HS-5 (cell line): ENCODE results near the gene COX5A.
"Not testable (repeated sequence)": the region's sequence is repeated elsewhere in the genome, so short reads cannot be mapped to it uniquely, and the experiment has no call there.

ENCODE experiments used
- DNase-seq: peaks from one replicate; pipeline ENCODE4 v3.0.0-alpha.2; 2012; ENCODE audit warnings: low read depth

COX5A gene

GRCh38 chr15:74901612-74902063 is 36.2 kb downstream of the COX5A start:
- no peak for DNase-seq

- DNase-seq: no peak
Observed at GRCh38 chr15:74897300-74897701, 40.6 kb downstream of the COX5A start.

- DNase-seq: no peak
Observed at GRCh38 chr15:74896316-74896715, 41.6 kb downstream of the COX5A start.

GRCh38 chr15:74895830-74896229 is 42.0 kb downstream of the COX5A start:
- no peak for DNase-seq

GRCh38 chr15:74894383-74894782 is 43.5 kb downstream of the COX5A start:
- DNase-seq: not testable (repeated sequence)

- DNase-seq: no peak
Observed at GRCh38 chr15:74893627-74894026, 44.2 kb downstream of the COX5A start.

- DNase-seq: no peak
Observed at GRCh38 chr15:74892931-74893330, 44.9 kb downstream of the COX5A start.

- no peak for DNase-seq
Observed at GRCh38 chr15:74892313-74892712, 45.6 kb downstream of the COX5A start.

GRCh38 chr15:74891469-74891868 is 46.4 kb downstream of the COX5A start:
- DNase-seq: no peak

GRCh38 chr15:74890665-74890960 is 47.3 kb downstream of the COX5A start:
- no peak for DNase-seq

GRCh38 chr15:74889883-74890664 is 47.8 kb downstream of the COX5A start, which contains the start of gene MPI:
Gene MPI, plus strand, starts transcription at chr15:74890042. Its CDS starts 32 bp downstream, at chr15:74890074.
- DNase-seq: no peak

GRCh38 chr15:74889390-74889882 is 48.4 kb downstream of the COX5A start:
- no peak for DNase-seq

- no peak for DNase-seq
Observed at GRCh38 chr15:74888716-74889115, 49.2 kb downstream of the COX5A start.

- DNase-seq: not testable (repeated sequence)
Observed at GRCh38 chr15:74887537-74888193, 50.2 kb downstream of the COX5A start.

GRCh38 chr15:74885461-74885860 is 52.4 kb downstream of the COX5A start:
- no peak for DNase-seq

- DNase-seq: no peak
Observed at GRCh38 chr15:74884428-74885223, 53.2 kb downstream of the COX5A start.

GRCh38 chr15:74882528-74882927 is 55.3 kb downstream of the COX5A start:
- no peak for DNase-seq

- no peak for DNase-seq
Observed at GRCh38 chr15:74878273-74878672, 59.6 kb downstream of the COX5A start.

- no peak for DNase-seq
Observed at GRCh38 chr15:74873756-74874424, 64.0 kb downstream of the COX5A start.

- DNase-seq: peak; percentile 73
Observed at GRCh38 chr15:74873036-74873755, 64.7 kb downstream of the COX5A start, which contains the start of gene SCAMP2. Gene SCAMP2, minus strand, starts transcription at chr15:74873365. Its CDS starts 110 bp downstream, at chr15:74873255.

- no peak for DNase-seq
Observed at GRCh38 chr15:74872702-74873035, 65.2 kb downstream of the COX5A start.
